Measurements from ENCODE around the gene CFAP157. TPM values are rescaled to one million over a fixed set of nuclear protein-coding genes. Genes with fewer than 3 reads are reported as not detected.

CFAP157 gene
- total RNA-seq, 2 donors from 2014 or later = 0.27 to 0.28 TPM

DNA sequence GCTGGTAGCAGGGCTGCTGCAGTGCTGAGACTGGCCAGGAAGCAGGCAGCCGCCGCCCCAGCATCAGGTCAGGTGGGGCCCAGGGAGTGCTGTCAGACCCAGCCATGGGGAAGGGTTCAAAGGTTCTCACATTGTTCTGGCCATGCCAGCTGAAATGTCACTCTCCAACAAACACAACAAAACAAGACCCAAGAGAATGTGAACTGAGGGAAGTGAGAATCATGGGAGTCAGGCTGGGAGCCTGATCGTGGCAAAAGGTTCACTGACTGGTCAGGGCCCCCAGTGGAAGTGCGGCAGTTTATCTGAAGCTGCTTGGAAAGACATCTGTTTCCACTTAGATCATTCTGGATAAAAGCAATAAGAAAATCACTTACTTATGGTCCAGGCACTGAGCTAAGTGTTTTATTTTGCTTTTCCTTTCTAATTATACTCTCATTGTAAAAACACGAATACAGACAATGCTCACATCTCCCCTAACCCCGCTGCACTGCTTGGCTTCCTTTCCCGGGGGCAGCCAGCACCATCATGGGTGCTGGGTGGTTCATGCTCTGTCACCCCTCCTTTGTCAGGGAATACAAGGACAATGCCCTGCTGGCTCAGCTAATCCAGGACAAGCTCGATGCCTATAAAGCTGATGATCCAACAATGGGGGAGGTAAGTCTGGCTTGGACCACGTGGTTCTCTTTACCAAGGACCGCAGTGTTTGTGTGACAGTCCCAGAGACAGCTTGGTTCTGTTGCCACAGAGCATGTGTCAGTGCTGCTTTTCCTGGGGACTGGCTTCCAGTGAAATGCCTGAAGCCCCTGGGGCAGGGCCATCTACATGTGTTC, 41.9 kb upstream of the CFAP157 start:
- H3K36me3 ChIP-seq = peaks cover 7% of the 10 kb centered on the region
- no peak for DNase-seq (ENCODE audit: low spot score)
- no peaks in the 10 kb centered on the region for H3K9me3 ChIP-seq
- H3K4me1 ChIP-seq (ENCODE audit: control insufficient read depth in 1 of 2, low read depth in 2 of 2) = no peaks in the 10 kb centered on the region
- H3K4me3 ChIP-seq = no peak overlapping the region
- no peak overlapping the region for H3K27ac ChIP-seq
- ATAC-seq (ENCODE audit: insufficient number of reproducible peaks, low FRiP score, low read depth) = no peak
- no peaks in the 10 kb centered on the region for H3K27me3 ChIP-seq (replicated peaks; ENCODE audit: insufficient read depth)
- TF ChIP-seq, protein P1, sequence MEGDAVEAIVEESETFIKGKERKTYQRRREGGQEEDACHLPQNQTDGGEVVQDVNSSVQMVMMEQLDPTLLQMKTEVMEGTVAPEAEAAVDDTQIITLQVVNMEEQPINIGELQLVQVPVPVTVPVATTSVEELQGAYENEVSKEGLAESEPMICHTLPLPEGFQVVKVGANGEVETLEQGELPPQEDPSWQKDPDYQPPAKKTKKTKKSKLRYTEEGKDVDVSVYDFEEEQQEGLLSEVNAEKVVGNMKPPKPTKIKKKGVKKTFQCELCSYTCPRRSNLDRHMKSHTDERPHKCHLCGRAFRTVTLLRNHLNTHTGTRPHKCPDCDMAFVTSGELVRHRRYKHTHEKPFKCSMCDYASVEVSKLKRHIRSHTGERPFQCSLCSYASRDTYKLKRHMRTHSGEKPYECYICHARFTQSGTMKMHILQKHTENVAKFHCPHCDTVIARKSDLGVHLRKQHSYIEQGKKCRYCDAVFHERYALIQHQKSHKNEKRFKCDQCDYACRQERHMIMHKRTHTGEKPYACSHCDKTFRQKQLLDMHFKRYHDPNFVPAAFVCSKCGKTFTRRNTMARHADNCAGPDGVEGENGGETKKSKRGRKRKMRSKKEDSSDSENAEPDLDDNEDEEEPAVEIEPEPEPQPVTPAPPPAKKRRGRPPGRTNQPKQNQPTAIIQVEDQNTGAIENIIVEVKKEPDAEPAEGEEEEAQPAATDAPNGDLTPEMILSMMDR (IDR thresholded peaks at IDR 0.05) = no peak

DNA sequence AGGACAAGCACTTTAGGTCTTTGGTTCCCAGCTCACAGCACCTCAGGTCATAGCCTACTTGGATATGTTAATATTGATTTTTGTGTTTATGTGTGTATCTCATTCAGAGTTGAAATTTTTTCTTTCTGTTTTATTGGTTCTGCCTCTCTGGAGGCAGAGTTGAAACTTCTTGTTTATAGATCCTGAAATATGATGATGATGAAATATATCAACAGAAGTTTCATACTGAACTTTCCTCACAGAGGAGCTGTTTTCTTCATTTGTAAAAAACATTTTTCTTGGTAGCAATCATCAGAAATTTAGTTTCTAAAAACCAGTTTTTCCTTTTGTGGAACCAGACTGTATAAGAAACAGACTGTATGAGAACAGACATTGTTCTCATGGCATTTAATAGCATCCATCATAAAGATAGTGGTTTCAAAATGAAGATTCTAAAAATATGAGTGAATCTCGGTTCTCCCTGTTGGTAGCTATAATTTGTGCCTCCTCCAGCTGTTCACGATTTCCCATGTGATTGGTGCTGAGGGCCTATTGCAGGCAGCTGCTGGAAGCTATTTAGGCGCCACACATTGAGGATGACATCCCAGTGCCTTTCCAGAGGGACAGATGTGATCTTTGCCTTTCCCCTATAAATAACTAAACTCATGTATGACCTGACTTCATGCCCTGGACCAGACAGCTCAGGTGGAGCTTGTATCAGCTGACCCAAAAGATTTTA, 39.5 kb upstream of the CFAP157 start:
- Histone ChIP-seq H3K27me3 (replicated peaks; ENCODE audit: insufficient read depth) (no peaks in the 10 kb centered on the region), H3K4me1 (ENCODE audit: control insufficient read depth in 1 of 2, low read depth in 2 of 2) (no peaks in the 10 kb centered on the region), H3K36me3 (peaks cover 16% of the 10 kb centered on the region), H3K27ac (no peak overlapping the region), H3K4me3 (no peak overlapping the region), H3K9me3 (no peaks in the 10 kb centered on the region)
- no peak for DNase-seq (ENCODE audit: low spot score)
- TF ChIP-seq, protein P1 (IDR thresholded peaks at IDR 0.05) = no peak
- ATAC-seq (ENCODE audit: insufficient number of reproducible peaks, low FRiP score, low read depth) = no peak

- no peak overlapping the region for H3K27ac ChIP-seq
- no peaks in the 10 kb centered on the region for H3K9me3 ChIP-seq
- H3K4me3 ChIP-seq = no peak overlapping the region
- H3K4me1 ChIP-seq (ENCODE audit: control insufficient read depth in 1 of 2, low read depth in 2 of 2) = no peaks in the 10 kb centered on the region
- no peaks in the 10 kb centered on the region for H3K27me3 ChIP-seq (replicated peaks; ENCODE audit: insufficient read depth)
- TF ChIP-seq, protein P1 (IDR thresholded peaks at IDR 0.05) = no peak
- ATAC-seq (ENCODE audit: insufficient number of reproducible peaks, low FRiP score, low read depth) = no peak
- DNase-seq (ENCODE audit: low spot score) = no peak
- peaks cover 18% of the 10 kb centered on the region for H3K36me3 ChIP-seq
These were observed 38.9 kb upstream of the CFAP157 start for GRCh38 chr9:127667906-127668305.

- Histone ChIP-seq H3K27me3 (replicated peaks; ENCODE audit: insufficient read depth) (no peaks in the 10 kb centered on the region), H3K4me3 (no peak overlapping the region), H3K4me1 (ENCODE audit: control insufficient read depth in 1 of 2, low read depth in 2 of 2) (no peaks in the 10 kb centered on the region), H3K27ac (no peak overlapping the region), H3K36me3 (peaks cover 29% of the 10 kb centered on the region), H3K9me3 (no peaks in the 10 kb centered on the region)
- TF ChIP-seq, protein P1 (IDR thresholded peaks at IDR 0.05) = no peak
- DNase-seq (ENCODE audit: low spot score) = no peak
- no peak for ATAC-seq (ENCODE audit: insufficient number of reproducible peaks, low FRiP score, low read depth)
These were observed 33.6 kb upstream of the CFAP157 start for GRCh38 chr9:127673234-127673633.

- H3K4me3 ChIP-seq = no peak overlapping the region
- no peaks in the 10 kb centered on the region for H3K4me1 ChIP-seq (ENCODE audit: control insufficient read depth in 1 of 2, low read depth in 2 of 2)
- ATAC-seq (ENCODE audit: insufficient number of reproducible peaks, low FRiP score, low read depth) (no peak), DNase-seq (ENCODE audit: low spot score) (no peak)
- TF ChIP-seq, protein P1 (IDR thresholded peaks at IDR 0.05) = no peak
- H3K36me3 ChIP-seq = peaks cover 43% of the 10 kb centered on the region
- no peaks in the 10 kb centered on the region for H3K27me3 ChIP-seq (replicated peaks; ENCODE audit: insufficient read depth)
- no peaks in the 10 kb centered on the region for H3K9me3 ChIP-seq
- no peak overlapping the region for H3K27ac ChIP-seq
These were observed 30.1 kb upstream of the CFAP157 start for GRCh38 chr9:127676638-127677037.
